Naive B cell (primary cell): Measurements from ENCODE around the gene PACSIN3. TPM values are rescaled to one million over a fixed set of nuclear protein-coding genes. Genes with fewer than 3 reads are reported as not detected.

Experiments used
- ATAC-seq, 2 donors: fragments of 150-1000 bp; cut with Tn5 transposase; 2 replicates each; pipeline ENCODE4 v1.10.0; 2021; ENCODE audit warnings: low read depth in 2 of 2, mild to moderate bottlenecking in 2 of 2, moderate library complexity in 2 of 2
- DNase-seq: peaks from one replicate; pipeline ENCODE4 v3.0.0; 2022
- H3K27ac Mint-ChIP-seq, 6 donors: one replicate each; pipeline ENCODE4 v1.8.0; 2020 to 2022; ENCODE audit warnings: mild to moderate bottlenecking in 6 of 6, mixed read lengths in 6 of 6, moderate library complexity in 5 of 6, inconsistent platforms in 2 of 6
- H3K27me3 Mint-ChIP-seq, 3 donors: one replicate each; pipeline ENCODE4 v1.8.0; 2021 to 2022; ENCODE audit warnings: mixed read lengths in 3 of 3, mild to moderate bottlenecking in 1 of 3
- H3K36me3 Mint-ChIP-seq, 2 donors: one replicate each; pipeline ENCODE4 v1.8.0; 2020 to 2022; ENCODE audit warnings: mixed read lengths in 2 of 2, inconsistent platforms in 1 of 2, mild to moderate bottlenecking in 1 of 2
- H3K4me1 Mint-ChIP-seq, 3 donors: one replicate each; pipeline ENCODE4 v1.8.0; 2020 to 2022; ENCODE audit warnings: mixed read lengths in 3 of 3, inconsistent platforms in 1 of 3, mild to moderate bottlenecking in 1 of 3, moderate library complexity in 1 of 3
- H3K4me3 Mint-ChIP-seq, 8 donors: one replicate each; pipeline ENCODE4 v1.8.0; 2020 to 2022; ENCODE audit warnings: mild to moderate bottlenecking in 8 of 8, mixed read lengths in 8 of 8, moderate library complexity in 8 of 8, inconsistent platforms in 2 of 8
- H3K9me3 Mint-ChIP-seq, 7 donors: one replicate each; pipeline ENCODE4 v1.8.0; 2020 to 2022; ENCODE audit warnings: mixed read lengths in 7 of 7, mild to moderate bottlenecking in 5 of 7, inconsistent platforms in 2 of 7, moderate library complexity in 1 of 7
- polyA plus RNA-seq, 6 donors: library from polyadenylated mRNA; unstranded; fragments of 300-500 nt; fragmentation: Illumina TruSeq; gene quantifications; one replicate each; pipeline ENCODE4 v1.2.3, GENCODE V29; 2021; ENCODE audit warnings: low read depth in 6 of 6

PACSIN3 gene
- polyA plus RNA-seq, 6 donors from 2014 or later, result 0.41 to 0.49 TPM; not detected in 4

- H3K36me3 Mint-ChIP-seq, result no peaks in the 10 kb centered on the region
- H3K4me1 Mint-ChIP-seq, result peaks cover 6 to 12% (median 12%) of the 10 kb centered on the region in 3 donors
- peak; percentile 38 for DNase-seq
- peak overlapping the region in 3 of 6 donors; percentile 43 to 74 (median 52) for H3K27ac Mint-ChIP-seq
- peaks cover 4 to 57% (median 13%) of the 10 kb centered on the region in 3 donors for H3K27me3 Mint-ChIP-seq
- H3K9me3 Mint-ChIP-seq, result no peaks in the 10 kb centered on the region
- peak overlapping the region; percentile 80 to 92 (median 88) for H3K4me3 Mint-ChIP-seq
- ATAC-seq, result peak; percentile 71 to 74
Observed at GRCh38 chr11:47186700-47187695, 764 bp upstream of the PACSIN3 start.

DNA sequence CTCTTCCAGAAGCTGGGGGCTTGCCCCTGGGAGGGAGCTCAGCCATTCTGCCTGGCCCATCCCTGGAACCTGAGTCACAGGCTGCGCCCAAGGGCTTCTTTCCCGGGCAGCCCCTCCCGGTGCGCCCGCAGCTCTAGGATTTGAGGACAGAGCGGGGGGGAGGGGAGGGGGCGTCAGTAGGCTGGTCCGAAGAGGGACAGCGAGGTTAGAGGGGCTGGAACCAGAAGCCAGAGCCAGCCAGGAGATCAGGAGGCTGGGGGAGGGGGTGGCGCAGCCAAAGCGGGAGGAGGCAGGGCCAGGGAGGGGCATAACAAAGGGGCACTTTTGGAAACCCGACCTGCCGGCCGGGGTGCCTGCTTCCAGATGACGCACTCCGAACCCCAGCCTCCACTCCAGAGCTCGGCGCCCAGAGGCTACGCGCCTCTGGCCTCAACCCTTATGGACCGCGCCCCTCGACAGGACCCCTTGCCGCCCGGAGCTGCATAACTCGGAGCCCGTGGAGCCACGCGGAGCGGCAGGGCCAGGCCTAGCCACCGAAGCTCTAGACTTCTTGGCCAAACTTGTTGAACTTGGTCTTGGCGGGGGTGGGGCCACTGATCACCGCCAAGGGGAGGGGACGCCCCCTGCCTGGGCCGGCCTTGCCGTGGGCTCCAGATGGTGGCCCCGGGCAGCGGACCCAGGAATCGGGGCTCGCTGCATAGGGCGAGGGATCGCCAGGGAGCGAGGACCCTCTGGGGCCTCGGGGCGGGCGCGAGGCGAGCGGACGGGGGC, 744 bp downstream of the PACSIN3 start:
- Mint-ChIP-seq H3K4me3 (peak overlapping the region in 7 of 8 donors; percentile 44 to 80 (median 56)), H3K36me3 (no peaks in the 10 kb centered on the region), H3K9me3 (no peaks in the 10 kb centered on the region), H3K27ac (no peak overlapping the region), H3K27me3 (peaks cover 4 to 50% (median 13%) of the 10 kb centered on the region in 3 donors), H3K4me1 (peaks cover 6 to 12% (median 12%) of the 10 kb centered on the region in 3 donors)
- ATAC-seq (peak in 1 of 2 donors; percentile 2), DNase-seq (no peak)

DNA sequence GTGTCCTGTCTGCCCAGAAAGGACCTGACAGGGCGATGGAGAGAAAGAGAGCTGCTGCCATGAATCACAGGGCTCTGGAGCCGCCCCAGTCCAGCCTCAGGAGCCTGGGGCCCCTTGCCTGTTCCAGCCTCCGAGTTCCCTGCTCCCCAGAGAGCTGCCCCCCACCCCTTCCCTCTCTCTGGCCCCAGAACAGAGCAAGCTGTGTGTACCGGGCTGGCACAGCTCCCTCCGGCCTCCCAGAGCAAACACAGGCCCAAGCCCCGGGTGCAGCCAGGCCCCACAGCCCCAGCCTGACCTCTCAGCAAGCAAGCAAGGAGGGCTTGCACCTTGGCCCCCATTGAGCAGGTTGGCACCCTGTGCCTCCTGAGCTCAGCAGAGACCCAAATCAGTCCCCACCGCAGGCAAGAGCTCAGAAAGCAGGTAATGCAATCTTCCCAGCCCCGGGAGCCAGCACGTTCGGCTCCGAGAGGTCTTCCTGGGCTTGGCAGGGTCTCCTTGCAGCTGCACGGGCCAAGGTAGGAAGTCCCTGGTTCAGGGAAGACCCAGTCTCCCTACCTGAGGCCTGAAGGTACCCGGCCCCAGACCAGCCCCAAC, 1.4 kb downstream of the PACSIN3 start:
- DNase-seq (no peak), ATAC-seq (no peak)
- Mint-ChIP-seq H3K4me3 (peak overlapping the region in 7 of 8 donors; percentile 5 to 80 (median 20)), H3K4me1 (peaks cover 6 to 12% (median 12%) of the 10 kb centered on the region in 3 donors), H3K27ac (no peak overlapping the region), H3K27me3 (peaks cover 4 to 45% (median 13%) of the 10 kb centered on the region in 3 donors), H3K36me3 (no peaks in the 10 kb centered on the region), H3K9me3 (no peaks in the 10 kb centered on the region)

DNA sequence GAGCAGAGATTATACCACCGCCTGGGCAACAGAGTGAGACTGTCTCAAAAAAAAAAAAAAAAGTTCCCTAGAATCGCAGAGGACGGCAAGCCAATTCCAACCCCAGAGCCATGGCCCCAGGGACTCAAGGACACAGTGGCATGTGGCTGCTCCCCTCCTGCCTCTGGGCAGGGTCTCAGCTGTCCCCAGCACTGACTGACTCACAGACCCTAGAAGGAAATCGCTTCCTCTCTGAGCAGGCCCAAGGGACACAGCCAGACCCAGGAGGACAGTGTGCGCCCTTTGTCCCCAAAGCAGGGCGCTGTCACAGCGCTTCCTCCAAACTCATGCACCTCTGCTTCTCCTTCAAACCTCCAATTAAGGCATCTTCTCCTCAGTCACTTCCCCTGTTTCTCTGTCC, 2.3 kb downstream of the PACSIN3 start:
- Mint-ChIP-seq H3K27me3 (peaks cover 8 to 39% (median 8%) of the 10 kb centered on the region in 3 donors), H3K4me3 (peak overlapping the region in 3 of 8 donors; percentile 16 to 44 (median 28)), H3K27ac (no peak overlapping the region), H3K4me1 (peaks cover 11 to 19% (median 12%) of the 10 kb centered on the region in 3 donors), H3K9me3 (no peaks in the 10 kb centered on the region), H3K36me3 (no peaks in the 10 kb centered on the region)
- no peak for DNase-seq
- ATAC-seq, result no peak

DNA sequence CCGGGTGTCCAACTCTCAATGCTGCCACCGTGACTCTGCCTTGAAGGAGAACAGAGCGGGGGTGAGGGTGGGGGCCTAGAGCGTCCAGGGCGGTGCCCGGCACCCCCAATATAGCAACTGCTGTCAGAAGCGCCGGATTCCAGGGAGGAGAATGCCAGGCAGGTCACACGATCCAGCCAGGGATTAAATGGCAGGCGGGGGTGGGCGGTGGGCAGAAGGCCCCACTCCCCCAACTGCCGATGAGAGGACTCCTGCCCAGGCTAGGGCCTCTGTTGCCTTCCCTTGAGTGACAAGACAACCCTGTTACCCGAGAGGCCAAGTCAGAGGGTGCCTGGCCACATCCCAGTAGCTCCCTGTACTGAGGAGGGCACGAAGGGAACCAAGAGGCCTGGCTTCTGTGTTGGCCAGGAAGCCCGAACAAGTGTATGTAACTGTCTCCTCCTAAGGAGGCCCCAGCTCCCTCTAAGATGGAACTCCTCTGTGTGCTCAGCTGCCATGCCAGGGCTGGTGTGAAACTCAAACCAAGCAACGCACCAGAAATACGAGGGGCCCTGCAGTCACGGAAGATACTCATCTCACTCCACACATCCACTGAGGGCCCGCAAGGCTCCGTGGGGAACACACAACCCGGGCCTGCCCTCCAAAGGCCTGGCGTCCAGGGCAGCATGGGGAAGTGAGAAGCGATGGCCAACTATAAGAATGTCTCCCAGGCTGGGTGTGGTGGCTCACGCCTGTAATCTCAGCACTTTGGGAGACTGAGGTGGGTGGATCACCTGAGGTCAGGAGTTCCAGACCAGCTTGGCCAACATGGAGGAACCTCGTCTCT, 3.0 kb downstream of the PACSIN3 start:
- DNase-seq (no peak), ATAC-seq (no peak)
- no peaks in the 10 kb centered on the region for H3K36me3 Mint-ChIP-seq
- H3K27ac Mint-ChIP-seq, result no peak overlapping the region
- peak overlapping the region in 2 of 8 donors; percentile 16 to 55 for H3K4me3 Mint-ChIP-seq
- H3K9me3 Mint-ChIP-seq, result no peaks in the 10 kb centered on the region
- peaks cover 11 to 21% (median 12%) of the 10 kb centered on the region in 3 donors for H3K4me1 Mint-ChIP-seq
- peaks cover 8 to 39% (median 8%) of the 10 kb centered on the region in 3 donors for H3K27me3 Mint-ChIP-seq

GRCh38 chr11:47182380-47182779, 3.9 kb downstream of the PACSIN3 start:
- no peak for DNase-seq
- Mint-ChIP-seq H3K4me1 (peaks cover 15 to 22% (median 17%) of the 10 kb centered on the region in 3 donors), H3K9me3 (no peaks in the 10 kb centered on the region), H3K4me3 (no peak overlapping the region), H3K36me3 (no peaks in the 10 kb centered on the region), H3K27ac (no peak overlapping the region), H3K27me3 (peaks cover 8 to 39% (median 8%) of the 10 kb centered on the region in 3 donors)
- no peak for ATAC-seq

- DNase-seq (no peak), ATAC-seq (no peak)
- peak overlapping the region in 1 of 8 donors; percentile 25 for H3K4me3 Mint-ChIP-seq
- peaks cover 10 to 20% (median 13%) of the 10 kb centered on the region in 3 donors for H3K4me1 Mint-ChIP-seq
- no peak overlapping the region for H3K27ac Mint-ChIP-seq
- no peaks in the 10 kb centered on the region for H3K36me3 Mint-ChIP-seq
- peaks cover 8 to 30% (median 8%) of the 10 kb centered on the region in 3 donors for H3K27me3 Mint-ChIP-seq
- peaks cover 0 to 1% (median 0%) of the 10 kb centered on the region in 7 donors for H3K9me3 Mint-ChIP-seq
Observed at GRCh38 chr11:47181271-47181670, 5.0 kb downstream of the PACSIN3 start.

DNA sequence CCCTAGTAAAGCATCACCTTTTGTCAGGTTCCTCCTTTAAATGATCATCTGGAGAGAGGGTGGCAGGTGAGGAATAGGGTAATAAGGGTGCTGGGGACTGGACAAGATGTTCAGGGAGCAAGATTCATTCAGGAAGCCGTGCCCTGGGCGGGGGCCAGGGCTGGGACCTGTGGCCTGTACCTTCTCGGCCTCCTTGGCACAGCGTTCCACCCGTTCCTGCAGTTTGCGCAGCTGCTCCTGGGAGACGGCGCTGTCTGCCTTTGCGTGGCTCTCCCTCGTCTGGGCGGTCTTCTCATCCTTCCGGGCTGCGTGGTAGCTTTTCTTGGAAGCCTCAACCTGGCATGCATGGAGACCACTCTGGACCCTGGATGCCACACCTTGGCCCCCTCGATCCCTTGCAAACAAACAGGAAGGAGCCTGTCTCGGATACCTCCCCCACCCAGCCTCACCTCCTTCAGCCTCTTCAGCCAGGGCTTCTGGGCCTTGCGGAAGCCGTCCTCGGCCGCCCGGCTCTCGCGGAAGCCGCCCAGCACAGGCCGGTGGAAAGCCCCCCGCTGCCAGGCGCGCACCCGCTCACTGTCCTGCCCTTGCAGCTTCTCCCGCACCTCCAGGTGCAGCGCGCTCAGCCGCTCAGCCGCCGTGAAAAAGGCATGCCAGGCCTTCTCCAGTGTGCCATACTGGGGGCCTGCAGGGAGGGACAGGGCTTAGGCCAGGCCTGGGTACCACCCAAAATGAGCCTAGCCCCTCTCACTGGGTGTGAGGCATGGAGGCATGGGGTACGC, 6.0 kb downstream of the PACSIN3 start:
- DNase-seq (no peak), ATAC-seq (no peak)
- H3K4me1 Mint-ChIP-seq, result peaks cover 19 to 29% (median 20%) of the 10 kb centered on the region in 3 donors
- H3K4me3 Mint-ChIP-seq, result peak overlapping the region in 1 of 8 donors; percentile 60
- peaks cover 8 to 30% (median 8%) of the 10 kb centered on the region in 3 donors for H3K27me3 Mint-ChIP-seq
- no peak overlapping the region for H3K27ac Mint-ChIP-seq
- H3K36me3 Mint-ChIP-seq, result no peaks in the 10 kb centered on the region
- H3K9me3 Mint-ChIP-seq, result peaks cover 0 to 1% (median 0%) of the 10 kb centered on the region in 7 donors

GRCh38 chr11:47179655-47179991, 6.6 kb downstream of the PACSIN3 start:
- DNase-seq (peak; percentile 47), ATAC-seq (no peak)
- H3K27ac Mint-ChIP-seq, result peak overlapping the region in 4 of 6 donors; percentile 25 to 56 (median 38)
- H3K4me3 Mint-ChIP-seq, result peak overlapping the region in 2 of 8 donors; percentile 29 to 60
- H3K9me3 Mint-ChIP-seq, result peaks cover 0 to 1% (median 0%) of the 10 kb centered on the region in 7 donors
- peaks cover 8 to 25% (median 8%) of the 10 kb centered on the region in 3 donors for H3K27me3 Mint-ChIP-seq
- no peaks in the 10 kb centered on the region for H3K36me3 Mint-ChIP-seq
- peaks cover 19 to 31% (median 23%) of the 10 kb centered on the region in 3 donors for H3K4me1 Mint-ChIP-seq

GRCh38 chr11:47178737-47179654, 7.2 kb downstream of the PACSIN3 start:
- DNase-seq (no peak), ATAC-seq (no peak)
- Mint-ChIP-seq H3K36me3 (no peaks in the 10 kb centered on the region), H3K9me3 (peaks cover 0 to 1% (median 0%) of the 10 kb centered on the region in 7 donors), H3K4me1 (peaks cover 20 to 32% (median 24%) of the 10 kb centered on the region in 3 donors), H3K4me3 (peak overlapping the region in 3 of 8 donors; percentile 47 to 95 (median 56)), H3K27ac (peak overlapping the region in 3 of 6 donors; percentile 26 to 87 (median 50)), H3K27me3 (peaks cover 2 to 19% (median 5%) of the 10 kb centered on the region in 3 donors)

DNA sequence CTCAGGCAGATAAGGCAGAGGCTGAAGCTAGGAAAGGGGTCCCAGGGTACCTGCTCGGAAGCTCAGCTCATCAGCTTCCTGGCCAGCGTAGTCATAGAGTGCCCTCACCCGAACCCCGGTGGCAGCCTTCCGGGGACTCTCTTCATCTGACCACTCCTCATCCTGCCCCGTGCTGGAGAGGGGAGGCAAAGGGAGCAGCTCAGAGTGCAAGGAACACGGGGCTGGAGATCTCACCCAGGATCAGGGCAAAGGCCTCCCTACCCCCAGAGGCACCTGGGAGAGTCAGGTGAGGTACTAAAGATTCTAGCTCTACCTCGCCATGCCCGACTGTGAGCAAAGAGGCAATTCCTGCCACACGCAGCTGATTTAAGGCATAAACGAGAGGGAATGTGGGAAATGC, 7.9 kb downstream of the PACSIN3 start:
- H3K4me1 Mint-ChIP-seq, result peaks cover 24 to 39% (median 30%) of the 10 kb centered on the region in 3 donors
- H3K27ac Mint-ChIP-seq, result peak overlapping the region in 1 of 6 donors; percentile 97
- no peaks in the 10 kb centered on the region for H3K36me3 Mint-ChIP-seq
- H3K4me3 Mint-ChIP-seq, result peak overlapping the region in 1 of 8 donors; percentile 95
- H3K9me3 Mint-ChIP-seq, result peaks cover 0 to 1% (median 0%) of the 10 kb centered on the region in 7 donors
- ATAC-seq, result no peak
- DNase-seq, result no peak
- peaks cover 0 to 12% (median 4%) of the 10 kb centered on the region in 3 donors for H3K27me3 Mint-ChIP-seq
